ENCODE results near the gene IFIT1B.

Gene IFIT1B

GRCh38 chr10:89426230-89426868 is 48.5 kb downstream of the IFIT1B start:
- no peak overlapping the region for H3K9ac ChIP-seq (ENCODE audit: low read depth in 1 of 2, low read length in 2 of 2)
- no peak overlapping the region for H3K4me3 ChIP-seq (ENCODE audit: low read length in 2 of 2)
- H3K4me1 ChIP-seq (ENCODE audit: control insufficient read depth in 2 of 2, insufficient read depth in 2 of 2, low read length in 2 of 2): no peaks in the 10 kb centered on the region
- no peaks in the 10 kb centered on the region for H3K36me3 ChIP-seq (ENCODE audit: control insufficient read depth in 2 of 2, insufficient read depth in 2 of 2, low read length in 2 of 2)
- no peaks in the 10 kb centered on the region for H3K9me3 ChIP-seq (ENCODE audit: control insufficient read depth in 2 of 2, low read length in 2 of 2)
- H3K27me3 ChIP-seq (ENCODE audit: control insufficient read depth in 2 of 2, insufficient read depth in 2 of 2, low read length in 2 of 2): no peaks in the 10 kb centered on the region
- no peak overlapping the region for H3K27ac ChIP-seq (ENCODE audit: low read depth in 2 of 2, low read length in 2 of 2)

- no peak overlapping the region for H3K27ac ChIP-seq (ENCODE audit: low read depth in 2 of 2, low read length in 2 of 2)
- H3K4me3 ChIP-seq (ENCODE audit: low read length in 2 of 2): no peak overlapping the region
- H3K9me3 ChIP-seq (ENCODE audit: control insufficient read depth in 2 of 2, low read length in 2 of 2): no peaks in the 10 kb centered on the region
- no peaks in the 10 kb centered on the region for H3K36me3 ChIP-seq (ENCODE audit: control insufficient read depth in 2 of 2, insufficient read depth in 2 of 2, low read length in 2 of 2)
- H3K4me1 ChIP-seq (ENCODE audit: control insufficient read depth in 2 of 2, insufficient read depth in 2 of 2, low read length in 2 of 2): no peaks in the 10 kb centered on the region
- no peak overlapping the region for H3K9ac ChIP-seq (ENCODE audit: low read depth in 1 of 2, low read length in 2 of 2)
- H3K27me3 ChIP-seq (ENCODE audit: control insufficient read depth in 2 of 2, insufficient read depth in 2 of 2, low read length in 2 of 2): no peaks in the 10 kb centered on the region
These were observed 49.8 kb downstream of the IFIT1B start for GRCh38 chr10:89427629-89428028.

- no peaks in the 10 kb centered on the region for H3K36me3 ChIP-seq (ENCODE audit: control insufficient read depth in 2 of 2, insufficient read depth in 2 of 2, low read length in 2 of 2)
- H3K9ac ChIP-seq (ENCODE audit: low read depth in 1 of 2, low read length in 2 of 2): no peak overlapping the region
- no peak overlapping the region for H3K27ac ChIP-seq (ENCODE audit: low read depth in 2 of 2, low read length in 2 of 2)
- H3K27me3 ChIP-seq (ENCODE audit: control insufficient read depth in 2 of 2, insufficient read depth in 2 of 2, low read length in 2 of 2): no peaks in the 10 kb centered on the region
- H3K4me1 ChIP-seq (ENCODE audit: control insufficient read depth in 2 of 2, insufficient read depth in 2 of 2, low read length in 2 of 2): no peaks in the 10 kb centered on the region
- no peaks in the 10 kb centered on the region for H3K9me3 ChIP-seq (ENCODE audit: control insufficient read depth in 2 of 2, low read length in 2 of 2)
- H3K4me3 ChIP-seq (ENCODE audit: low read length in 2 of 2): no peak overlapping the region
These were observed 51.0 kb downstream of the IFIT1B start for GRCh38 chr10:89428877-89429276.

- H3K9ac ChIP-seq (ENCODE audit: low read depth in 1 of 2, low read length in 2 of 2): no peak overlapping the region
- no peaks in the 10 kb centered on the region for H3K9me3 ChIP-seq (ENCODE audit: control insufficient read depth in 2 of 2, low read length in 2 of 2)
- H3K4me3 ChIP-seq (ENCODE audit: low read length in 2 of 2): no peak overlapping the region
- no peaks in the 10 kb centered on the region for H3K4me1 ChIP-seq (ENCODE audit: control insufficient read depth in 2 of 2, insufficient read depth in 2 of 2, low read length in 2 of 2)
- H3K36me3 ChIP-seq (ENCODE audit: control insufficient read depth in 2 of 2, insufficient read depth in 2 of 2, low read length in 2 of 2): no peaks in the 10 kb centered on the region
- no peaks in the 10 kb centered on the region for H3K27me3 ChIP-seq (ENCODE audit: control insufficient read depth in 2 of 2, insufficient read depth in 2 of 2, low read length in 2 of 2)
- no peak overlapping the region for H3K27ac ChIP-seq (ENCODE audit: low read depth in 2 of 2, low read length in 2 of 2)
These were observed 54.1 kb downstream of the IFIT1B start for GRCh38 chr10:89431977-89432376.
